Activated naive CD8-positive, alpha-beta T cell treated with anti-CD3 and anti-CD28 coated beads, Interleukin-2, amount 10 ng/mL, durations not matched to agents 7 days and 5 days (primary cell): ENCODE data around the gene RSF1. TPM values are rescaled to one million over a fixed set of nuclear protein-coding genes. Genes with fewer than 3 reads are reported as not detected.

Experiments
- ATAC-seq: fragments of 150-1000 bp; cut with Tn5 transposase; one replicate; pipeline ENCODE4 v1.10.0; 2021; ENCODE audit warnings: low read depth, moderate library complexity
- POLR2A ChIA-PET: fragments of 350-600 bp; sonication (Branson Sonifier 250); formaldehyde crosslinking; loops from one replicate; lab custom pipeline; 2021; ENCODE audit warnings: antibody characterized with exemption; lab: Charles Lee
- DNase-seq: peaks from one replicate; pipeline ENCODE4 v3.0.0; 2021
- H3K27ac Mint-ChIP-seq: one replicate; pipeline ENCODE4 v1.8.0; 2022; ENCODE audit warnings: mild to moderate bottlenecking, mixed read lengths
- H3K27me3 Mint-ChIP-seq: one replicate; pipeline ENCODE4 v1.8.0; 2022; ENCODE audit warnings: mild to moderate bottlenecking, moderate library complexity, mixed read lengths
- H3K36me3 Mint-ChIP-seq: one replicate; pipeline ENCODE4 v1.8.0; 2021; ENCODE audit warnings: mild to moderate bottlenecking, mixed read lengths
- H3K4me1 Mint-ChIP-seq: one replicate; pipeline ENCODE4 v1.8.0; 2021; ENCODE audit warnings: mixed read lengths
- H3K4me3 Mint-ChIP-seq: one replicate; pipeline ENCODE4 v1.8.0; 2022; ENCODE audit warnings: mild to moderate bottlenecking, moderate library complexity, mixed read lengths
- H3K9me3 Mint-ChIP-seq: one replicate; pipeline ENCODE4 v1.8.0; 2021; ENCODE audit warnings: mixed read lengths
- total RNA-seq, 2 experiments: library from RNA; stranded (reverse); gene quantifications; one replicate each; pipeline ENCODE4 v1.2.3, GENCODE V29; 2021

Gene RSF1
- total RNA-seq, 2 experiments from 2014 or later = 64.8 to 74.1 TPM

- Mint-ChIP-seq H3K27ac (no peak overlapping the region), H3K4me1 (no peaks in the 10 kb centered on the region), H3K27me3 (no peaks in the 10 kb centered on the region), H3K36me3 (peaks cover 33% of the 10 kb centered on the region), H3K4me3 (no peak overlapping the region), H3K9me3 (peaks cover 7% of the 10 kb centered on the region)
- POLR2A ChIA-PET = no interaction called here
- ATAC-seq (no peak), DNase-seq (no peak)
Observed at GRCh38 chr11:77726524-77726923, 94.0 kb downstream of the RSF1 start.

- Mint-ChIP-seq H3K36me3 (peaks cover 28% of the 10 kb centered on the region), H3K4me1 (peaks cover 1% of the 10 kb centered on the region), H3K27me3 (no peaks in the 10 kb centered on the region), H3K9me3 (peaks cover 2% of the 10 kb centered on the region), H3K4me3 (no peak overlapping the region), H3K27ac (no peak overlapping the region)
- DNase-seq = no peak
- ATAC-seq = no peak
- POLR2A ChIA-PET = no interaction called here
Observed at GRCh38 chr11:77725433-77725832, 95.1 kb downstream of the RSF1 start.

GRCh38 chr11:77724636-77725035 lies 95.9 kb downstream of the RSF1 start:
- ATAC-seq (no peak), DNase-seq (no peak)
- peaks cover 27% of the 10 kb centered on the region for H3K36me3 Mint-ChIP-seq
- no peak overlapping the region for H3K4me3 Mint-ChIP-seq
- POLR2A ChIA-PET = no interaction called here
- H3K4me1 Mint-ChIP-seq = peaks cover 1% of the 10 kb centered on the region
- H3K27me3 Mint-ChIP-seq = no peaks in the 10 kb centered on the region
- H3K9me3 Mint-ChIP-seq = no peaks in the 10 kb centered on the region
- H3K27ac Mint-ChIP-seq = no peak overlapping the region

GRCh38 chr11:77723024-77723423 lies 97.5 kb downstream of the RSF1 start:
- H3K27me3 Mint-ChIP-seq = no peaks in the 10 kb centered on the region
- no peak for ATAC-seq
- no peak overlapping the region for H3K4me3 Mint-ChIP-seq
- H3K27ac Mint-ChIP-seq = no peak overlapping the region
- H3K36me3 Mint-ChIP-seq = peaks cover 32% of the 10 kb centered on the region
- peaks cover 1% of the 10 kb centered on the region for H3K4me1 Mint-ChIP-seq
- no peak for DNase-seq
- POLR2A ChIA-PET = no interaction called here
- no peaks in the 10 kb centered on the region for H3K9me3 Mint-ChIP-seq

GRCh38 chr11:77710358-77710757 lies 110.2 kb downstream of the RSF1 start:
- DNase-seq = no peak
- no peaks in the 10 kb centered on the region for H3K27me3 Mint-ChIP-seq
- no peak for ATAC-seq
- peaks cover 21% of the 10 kb centered on the region for H3K36me3 Mint-ChIP-seq
- peaks cover 5% of the 10 kb centered on the region for H3K4me1 Mint-ChIP-seq
- POLR2A ChIA-PET = no interaction called here
- no peak overlapping the region for H3K4me3 Mint-ChIP-seq
- H3K27ac Mint-ChIP-seq = no peak overlapping the region
- peaks cover 2% of the 10 kb centered on the region for H3K9me3 Mint-ChIP-seq

GRCh38 chr11:77705876-77706579 lies 114.5 kb downstream of the RSF1 start:
- POLR2A ChIA-PET = no interaction called here
- Mint-ChIP-seq H3K4me1 (peaks cover 6% of the 10 kb centered on the region), H3K9me3 (peaks cover 3% of the 10 kb centered on the region), H3K36me3 (peaks cover 23% of the 10 kb centered on the region), H3K27me3 (no peaks in the 10 kb centered on the region), H3K4me3 (no peak overlapping the region), H3K27ac (no peak overlapping the region)
- no peak for ATAC-seq
- DNase-seq = no peak

GRCh38 chr11:77705195-77705875 lies 115.2 kb downstream of the RSF1 start:
- peaks cover 3% of the 10 kb centered on the region for H3K9me3 Mint-ChIP-seq
- DNase-seq (no peak), ATAC-seq (no peak)
- POLR2A ChIA-PET = no interaction called here
- no peak overlapping the region for H3K4me3 Mint-ChIP-seq
- peaks cover 6% of the 10 kb centered on the region for H3K4me1 Mint-ChIP-seq
- H3K27me3 Mint-ChIP-seq = no peaks in the 10 kb centered on the region
- no peak overlapping the region for H3K27ac Mint-ChIP-seq
- peaks cover 26% of the 10 kb centered on the region for H3K36me3 Mint-ChIP-seq

- POLR2A ChIA-PET = no interaction called here
- Mint-ChIP-seq H3K4me3 (no peak overlapping the region), H3K4me1 (peaks cover 6% of the 10 kb centered on the region), H3K27ac (no peak overlapping the region), H3K9me3 (peaks cover 3% of the 10 kb centered on the region), H3K27me3 (no peaks in the 10 kb centered on the region), H3K36me3 (peaks cover 25% of the 10 kb centered on the region)
- DNase-seq (no peak), ATAC-seq (no peak)
Observed at GRCh38 chr11:77704029-77704428, 116.5 kb downstream of the RSF1 start.

GRCh38 chr11:77699425-77699824 lies 121.1 kb downstream of the RSF1 start:
- no peak for ATAC-seq
- peaks cover 31% of the 10 kb centered on the region for H3K36me3 Mint-ChIP-seq
- no peaks in the 10 kb centered on the region for H3K4me1 Mint-ChIP-seq
- no peak overlapping the region for H3K27ac Mint-ChIP-seq
- H3K9me3 Mint-ChIP-seq = no peaks in the 10 kb centered on the region
- DNase-seq = no peak
- no peak overlapping the region for H3K4me3 Mint-ChIP-seq
- POLR2A ChIA-PET = no interaction called here
- no peaks in the 10 kb centered on the region for H3K27me3 Mint-ChIP-seq

GRCh38 chr11:77698896-77699295 lies 121.6 kb downstream of the RSF1 start:
- POLR2A ChIA-PET = no interaction called here
- Mint-ChIP-seq H3K9me3 (no peaks in the 10 kb centered on the region), H3K36me3 (peaks cover 25% of the 10 kb centered on the region), H3K4me1 (no peaks in the 10 kb centered on the region), H3K27ac (no peak overlapping the region), H3K27me3 (no peaks in the 10 kb centered on the region), H3K4me3 (no peak overlapping the region)
- DNase-seq = no peak
- no peak for ATAC-seq

GRCh38 chr11:77697865-77698264 lies 122.7 kb downstream of the RSF1 start:
- Mint-ChIP-seq H3K27ac (no peak overlapping the region), H3K4me3 (no peak overlapping the region), H3K4me1 (no peaks in the 10 kb centered on the region), H3K36me3 (peaks cover 24% of the 10 kb centered on the region), H3K9me3 (no peaks in the 10 kb centered on the region), H3K27me3 (no peaks in the 10 kb centered on the region)
- DNase-seq = no peak
- POLR2A ChIA-PET = no interaction called here
- no peak for ATAC-seq

- Mint-ChIP-seq H3K4me1 (no peaks in the 10 kb centered on the region), H3K27me3 (no peaks in the 10 kb centered on the region), H3K36me3 (peaks cover 28% of the 10 kb centered on the region), H3K27ac (no peak overlapping the region), H3K9me3 (no peaks in the 10 kb centered on the region), H3K4me3 (no peak overlapping the region)
- ATAC-seq (no peak), DNase-seq (no peak)
- POLR2A ChIA-PET = no interaction called here
Observed at GRCh38 chr11:77695417-77695816, 125.1 kb downstream of the RSF1 start.

- peaks cover 30% of the 10 kb centered on the region for H3K36me3 Mint-ChIP-seq
- H3K4me3 Mint-ChIP-seq = no peak overlapping the region
- DNase-seq = no peak
- no peaks in the 10 kb centered on the region for H3K9me3 Mint-ChIP-seq
- no peak for ATAC-seq
- POLR2A ChIA-PET = no interaction called here
- no peaks in the 10 kb centered on the region for H3K27me3 Mint-ChIP-seq
- no peaks in the 10 kb centered on the region for H3K4me1 Mint-ChIP-seq
- H3K27ac Mint-ChIP-seq = no peak overlapping the region
Observed at GRCh38 chr11:77690649-77691048, 129.9 kb downstream of the RSF1 start.

- peaks cover 31% of the 10 kb centered on the region for H3K36me3 Mint-ChIP-seq
- H3K4me1 Mint-ChIP-seq = no peaks in the 10 kb centered on the region
- ATAC-seq = no peak
- no peak for DNase-seq
- no peak overlapping the region for H3K27ac Mint-ChIP-seq
- H3K9me3 Mint-ChIP-seq = no peaks in the 10 kb centered on the region
- H3K4me3 Mint-ChIP-seq = no peak overlapping the region
- H3K27me3 Mint-ChIP-seq = no peaks in the 10 kb centered on the region
- POLR2A ChIA-PET = no interaction called here
Observed at GRCh38 chr11:77687088-77687487, 133.4 kb downstream of the RSF1 start.
